K562 (cell line): ENCODE results near the gene FNDC11.

Source experiments
- CTBP1 ChIP-seq: fragments of 450-650 bp; IDR thresholded peaks from 2 replicates; pipeline ENCODE4 v1.6.1; 2016; ENCODE audit warnings: borderline replicate concordance
- HIVEP1 ChIP-seq: fragments of 250-450 bp; sonication (Bioruptor Pico); IDR thresholded peaks from 2 replicates; pipeline ENCODE4 v1.4.0; 2020; ENCODE audit warnings: mild to moderate bottlenecking
- POU5F1 ChIP-seq: fragments of 150-350 bp; IDR thresholded peaks from 2 replicates; pipeline ENCODE4 v1.6.1; 2014; ENCODE audit warnings: borderline replicate concordance, low read length, low read depth, mild to moderate bottlenecking; ENCODE audit not compliant: partially characterized antibody
- ZFP30 ChIP-seq: fragments of 250-450 bp; sonication (Bioruptor Pico); IDR thresholded peaks from 2 replicates; pipeline ENCODE4 v1.8.0; 2022; ENCODE audit warnings: moderate library complexity, mild to moderate bottlenecking, inconsistent platforms, borderline replicate concordance
- ZNF41 ChIP-seq: fragments of 250-450 bp; sonication (Bioruptor Pico); conservative IDR thresholded peaks from 2 replicates; pipeline ENCODE4 v1.4.0; 2020; ENCODE audit warnings: mild to moderate bottlenecking

- TF ChIP-seq HIVEP1 (no peak), CTBP1 (no peak), ZNF41 (CRISPR knock-in tag) (no peak), POU5F1 (no peak), ZFP30 (CRISPR knock-in tag) (no peak)
These were observed 19.5 kb upstream of the FNDC11 start for GRCh38 chr20:63534427-63534830.
